Skeletal muscle satellite cell (primary cell): ENCODE measurements around the gene KIZ.
A peak's percentile ranks its signal among the peaks of the same experiment; 100 is the strongest.

Source experiments
- H3K27me3 ChIP-seq: 2 replicates; pipeline ENCODE4 v1.7.0; 2013; ENCODE audit warnings: low read length; ENCODE audit not compliant: control insufficient read depth, insufficient read depth
- H3K36me3 ChIP-seq: 2 replicates; pipeline ENCODE4 v1.7.0; 2013; ENCODE audit warnings: mild to moderate bottlenecking, control low read depth, low read length; ENCODE audit not compliant: insufficient read depth
- H3K4me1 ChIP-seq: 2 replicates; pipeline ENCODE4 v1.7.0; 2013; ENCODE audit warnings: low read length; ENCODE audit not compliant: control insufficient read depth, insufficient read depth
- H3K4me2 ChIP-seq: 2 replicates; pipeline ENCODE4 v1.7.0; 2013; ENCODE audit warnings: mild to moderate bottlenecking, low read length
- H3K4me3 ChIP-seq: 2 replicates; pipeline ENCODE4 v1.7.0; 2013; ENCODE audit warnings: low read length
- H3K9ac ChIP-seq: 2 replicates; pipeline ENCODE4 v1.7.0; 2013; ENCODE audit warnings: mild to moderate bottlenecking, low read depth, low read length, moderate library complexity
- H3K9me3 ChIP-seq: replicated peaks from 2 replicates; pipeline ENCODE4 v1.7.0; 2013; ENCODE audit warnings: mild to moderate bottlenecking, control low read depth, low read length

The KIZ gene

GRCh38 chr20:21127201-21127981 is 1.5 kb downstream of the KIZ start:
- H3K4me2 ChIP-seq, result peak overlapping the region; percentile 93
- H3K27me3 ChIP-seq, result no peaks in the 10 kb centered on the region
- no peaks in the 10 kb centered on the region for H3K9me3 ChIP-seq
- H3K9ac ChIP-seq, result peak overlapping the region; percentile 88
- H3K4me1 ChIP-seq, result peaks cover 6% of the 10 kb centered on the region
- H3K4me3 ChIP-seq, result no peak overlapping the region
- no peaks in the 10 kb centered on the region for H3K36me3 ChIP-seq

- Histone ChIP-seq H3K27me3 (no peaks in the 10 kb centered on the region), H3K9ac (no peak overlapping the region), H3K4me1 (peaks cover 6% of the 10 kb centered on the region), H3K4me3 (no peak overlapping the region), H3K4me2 (no peak overlapping the region), H3K36me3 (no peaks in the 10 kb centered on the region), H3K9me3 (no peaks in the 10 kb centered on the region)
Observed at GRCh38 chr20:21129861-21130260, 4.0 kb downstream of the KIZ start.

DNA sequence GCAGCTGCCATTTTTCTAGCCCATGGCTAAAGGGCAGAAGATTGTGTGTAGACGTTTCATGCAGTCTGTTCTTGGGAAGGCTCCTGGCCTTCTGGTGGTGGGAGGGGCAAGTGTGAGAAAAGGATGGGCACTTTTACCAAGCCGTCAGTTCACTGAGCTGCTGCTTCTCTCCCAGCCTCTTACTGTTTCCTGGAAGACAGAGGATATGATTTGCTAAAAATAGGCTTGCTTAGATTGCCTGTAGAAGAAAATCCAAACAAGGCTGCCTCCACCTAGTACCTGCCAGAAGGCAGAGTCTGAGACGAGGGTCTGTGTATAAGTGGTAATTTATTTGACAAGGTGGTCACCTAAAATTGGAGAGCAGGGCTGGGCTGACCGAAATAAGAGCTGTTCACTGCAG is 7.5 kb downstream of the KIZ start:
- Histone ChIP-seq H3K9ac (no peak overlapping the region), H3K36me3 (peaks cover 3% of the 10 kb centered on the region), H3K4me3 (no peak overlapping the region), H3K27me3 (no peaks in the 10 kb centered on the region), H3K9me3 (no peaks in the 10 kb centered on the region), H3K4me1 (no peaks in the 10 kb centered on the region), H3K4me2 (no peak overlapping the region)

DNA sequence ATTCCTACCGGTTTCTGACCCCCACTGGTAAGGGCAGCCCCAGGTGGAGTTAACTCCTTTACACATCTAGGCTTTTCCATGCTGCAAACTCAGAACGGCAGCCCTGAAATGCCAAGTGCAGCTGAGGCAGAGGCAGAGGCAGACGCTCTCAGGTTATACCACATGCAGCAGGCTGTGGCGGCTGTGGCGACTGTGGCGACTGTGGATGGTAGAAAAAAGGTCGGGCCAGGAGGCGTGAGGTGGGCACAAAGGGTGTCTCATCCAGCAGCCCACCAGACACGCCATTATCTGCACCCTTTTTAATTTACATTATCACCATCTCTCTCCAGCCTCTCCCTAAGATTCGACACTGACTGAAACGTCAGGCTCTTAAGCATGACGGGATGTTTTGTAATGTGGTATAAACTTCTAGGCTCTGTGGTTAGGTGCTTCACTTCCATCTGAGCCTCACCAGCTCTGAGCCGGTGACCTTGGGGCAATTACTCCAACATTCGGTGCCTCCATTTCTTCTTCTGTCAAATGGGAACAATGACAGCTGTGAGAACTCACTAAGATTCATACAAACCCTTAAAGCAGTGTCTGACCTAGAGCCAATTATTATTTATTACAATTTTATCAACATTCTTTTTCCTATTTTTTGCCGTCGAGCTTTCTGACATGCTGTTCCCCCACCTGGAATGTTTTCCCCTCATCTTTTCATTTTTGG is 8.2 kb downstream of the KIZ start:
- no peaks in the 10 kb centered on the region for H3K9me3 ChIP-seq
- H3K4me1 ChIP-seq, result no peaks in the 10 kb centered on the region
- H3K9ac ChIP-seq, result no peak overlapping the region
- no peak overlapping the region for H3K4me3 ChIP-seq
- H3K27me3 ChIP-seq, result no peaks in the 10 kb centered on the region
- no peak overlapping the region for H3K4me2 ChIP-seq
- H3K36me3 ChIP-seq, result peaks cover 3% of the 10 kb centered on the region

- Histone ChIP-seq H3K9me3 (no peaks in the 10 kb centered on the region), H3K4me1 (no peaks in the 10 kb centered on the region), H3K4me3 (no peak overlapping the region), H3K27me3 (no peaks in the 10 kb centered on the region), H3K9ac (no peak overlapping the region), H3K36me3 (peaks cover 3% of the 10 kb centered on the region), H3K4me2 (no peak overlapping the region)
Observed at GRCh38 chr20:21134883-21135493, 9.1 kb downstream of the KIZ start.

GRCh38 chr20:21136015-21136732 is 10.3 kb downstream of the KIZ start:
- Histone ChIP-seq H3K4me1 (no peaks in the 10 kb centered on the region), H3K4me3 (no peak overlapping the region), H3K9ac (no peak overlapping the region), H3K4me2 (no peak overlapping the region), H3K27me3 (no peaks in the 10 kb centered on the region), H3K36me3 (peaks cover 3% of the 10 kb centered on the region), H3K9me3 (no peaks in the 10 kb centered on the region)

GRCh38 chr20:21137078-21137477 is 11.2 kb downstream of the KIZ start:
- Histone ChIP-seq H3K4me3 (no peak overlapping the region), H3K9ac (no peak overlapping the region)

GRCh38 chr20:21139881-21140566 is 14.1 kb downstream of the KIZ start:
- H3K9me3 ChIP-seq, result no peaks in the 10 kb centered on the region
- no peaks in the 10 kb centered on the region for H3K27me3 ChIP-seq
- H3K4me3 ChIP-seq, result no peak overlapping the region
- no peak overlapping the region for H3K9ac ChIP-seq
- no peak overlapping the region for H3K4me2 ChIP-seq
- H3K36me3 ChIP-seq, result peaks cover 3% of the 10 kb centered on the region
- no peaks in the 10 kb centered on the region for H3K4me1 ChIP-seq

More at GRCh38 chr20:21137078-21137477, 11.2 kb downstream of the KIZ start:
- peaks cover 3% of the 10 kb centered on the region for H3K36me3 ChIP-seq
- H3K4me1 ChIP-seq, result no peaks in the 10 kb centered on the region
- no peaks in the 10 kb centered on the region for H3K27me3 ChIP-seq
- H3K4me2 ChIP-seq, result no peak overlapping the region
- H3K9me3 ChIP-seq, result no peaks in the 10 kb centered on the region

DNA sequence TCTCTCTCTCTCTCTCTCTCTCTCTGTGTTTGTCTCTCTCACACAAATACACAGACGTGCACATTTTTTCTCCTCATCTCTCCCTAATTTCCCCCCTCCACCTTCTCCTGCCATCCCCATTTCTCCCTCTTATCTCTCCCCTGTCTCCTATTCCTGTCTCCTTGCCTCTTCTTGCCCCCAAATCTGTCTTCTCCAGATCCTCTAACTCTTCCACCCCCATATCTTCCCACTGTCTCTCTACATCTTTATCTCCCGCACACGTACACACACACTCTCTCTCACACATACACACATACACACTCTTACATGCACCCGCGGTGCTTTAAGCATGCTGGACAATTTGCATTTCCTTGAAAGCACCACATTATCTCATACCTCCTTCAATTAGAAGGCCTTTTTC is 15.9 kb downstream of the KIZ start:
- Histone ChIP-seq H3K9ac (no peak overlapping the region), H3K4me3 (no peak overlapping the region), H3K36me3 (peaks cover 3% of the 10 kb centered on the region), H3K27me3 (no peaks in the 10 kb centered on the region), H3K4me1 (no peaks in the 10 kb centered on the region), H3K4me2 (no peak overlapping the region), H3K9me3 (no peaks in the 10 kb centered on the region)

- no peaks in the 10 kb centered on the region for H3K36me3 ChIP-seq
- no peak overlapping the region for H3K4me2 ChIP-seq
- H3K9ac ChIP-seq, result no peak overlapping the region
- H3K4me3 ChIP-seq, result no peak overlapping the region
- H3K27me3 ChIP-seq, result no peaks in the 10 kb centered on the region
- no peaks in the 10 kb centered on the region for H3K9me3 ChIP-seq
- peaks cover 7% of the 10 kb centered on the region for H3K4me1 ChIP-seq
Observed at GRCh38 chr20:21143194-21143890, 17.5 kb downstream of the KIZ start.
